BLaER1 treated with 17β-estradiol and CSF1 and Interleukin-3, amounts not matched to agents 10 nM and 100 nM (cell line): Measurements from ENCODE around the gene FAM193A.
A peak's percentile ranks its signal among the peaks of the same experiment; 100 is the strongest.

Source experiments
- H3K27ac ChIP-seq, 11 experiments: shearing (Covaris generic); formaldehyde crosslinking; 2 replicates each; pipeline ENCODE4 v1.8.1; 2022
- H3K27me3 ChIP-seq, 11 experiments: shearing (Covaris generic); formaldehyde crosslinking; 2 replicates each; pipeline ENCODE4 v1.8.1; 2022
- H3K36me3 ChIP-seq, 11 experiments: shearing (Covaris generic); formaldehyde crosslinking; 2 replicates each; pipeline ENCODE4 v1.8.1; 2022
- H3K4me1 ChIP-seq, 10 experiments: shearing (Covaris generic); formaldehyde crosslinking; 2 replicates each; pipeline ENCODE4 v1.8.1; 2022
- H3K4me2 ChIP-seq, 11 experiments: shearing (Covaris generic); formaldehyde crosslinking; 2 replicates each; pipeline ENCODE4 v1.8.1; 2022
- H3K4me3 ChIP-seq, 10 experiments: shearing (Covaris generic); formaldehyde crosslinking; 2 replicates each; pipeline ENCODE4 v1.8.1; 2022
- H3K9ac ChIP-seq, 11 experiments: shearing (Covaris generic); formaldehyde crosslinking; 2 replicates each; pipeline ENCODE4 v1.8.1; 2022
- H3K9me3 ChIP-seq, 11 experiments: shearing (Covaris generic); formaldehyde crosslinking; replicated peaks in 1 of 11; 2 replicates each; pipeline ENCODE4 v1.8.1; 2022
- H4K20me1 ChIP-seq, 11 experiments: shearing (Covaris generic); formaldehyde crosslinking; 2 replicates each; pipeline ENCODE4 v1.8.1; 2022
- Cebpa-rat ChIP-seq, 11 experiments: shearing (Covaris generic); IDR thresholded peaks; 2 replicates each; pipeline ENCODE4 v1.8.1; 2022

The FAM193A gene

DNA sequence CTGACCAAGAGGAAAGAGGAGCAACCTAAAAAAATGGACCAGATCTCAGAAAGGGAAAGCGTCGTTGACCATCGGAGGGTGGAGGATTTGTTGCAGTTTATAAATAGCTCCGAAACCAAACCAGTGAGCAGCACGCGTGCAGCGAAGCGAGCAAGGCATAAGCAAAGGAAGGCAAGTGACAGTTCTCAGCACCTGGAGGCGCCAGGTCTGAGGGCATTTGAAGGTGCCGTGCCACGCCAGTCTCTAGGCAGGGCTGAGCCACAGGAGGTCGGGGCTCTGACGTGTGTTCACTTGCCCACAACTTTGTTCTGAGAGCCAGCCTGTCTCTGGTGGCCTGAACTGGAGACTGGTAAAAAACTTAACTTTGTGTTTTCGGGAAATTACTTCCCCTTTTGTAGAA lies 160.0 kb downstream of the FAM193A start:
- Histone ChIP-seq H3K27me3 (no peaks in the 10 kb centered on the region), H3K4me2 (peak overlapping the region; percentile 77 to 95 (median 85)), H4K20me1 (peaks cover 10 to 80% (median 45%) of the 10 kb centered on the region in 11 experiments; a peak in 20 of 22 replicates), H3K9me3 (no peaks in the 10 kb centered on the region), H3K27ac (peak overlapping the region; percentile 8 to 53 (median 48); a peak in 19 of 22 replicates), H3K9ac (peak overlapping the region in 10 of 11 experiments; percentile 19 to 57 (median 38); a peak in 17 of 22 replicates), H3K4me3 (peak overlapping the region in 9 of 10 experiments; percentile 9 to 55 (median 33); a peak in 10 of 20 replicates), H3K4me1 (peaks cover 39 to 74% (median 61%) of the 10 kb centered on the region in 10 experiments), H3K36me3 (peaks cover 88 to 99% (median 90%) of the 10 kb centered on the region in 11 experiments)
- no peak for TF ChIP-seq Cebpa-rat (IDR thresholded peaks at IDR 0.05)

DNA sequence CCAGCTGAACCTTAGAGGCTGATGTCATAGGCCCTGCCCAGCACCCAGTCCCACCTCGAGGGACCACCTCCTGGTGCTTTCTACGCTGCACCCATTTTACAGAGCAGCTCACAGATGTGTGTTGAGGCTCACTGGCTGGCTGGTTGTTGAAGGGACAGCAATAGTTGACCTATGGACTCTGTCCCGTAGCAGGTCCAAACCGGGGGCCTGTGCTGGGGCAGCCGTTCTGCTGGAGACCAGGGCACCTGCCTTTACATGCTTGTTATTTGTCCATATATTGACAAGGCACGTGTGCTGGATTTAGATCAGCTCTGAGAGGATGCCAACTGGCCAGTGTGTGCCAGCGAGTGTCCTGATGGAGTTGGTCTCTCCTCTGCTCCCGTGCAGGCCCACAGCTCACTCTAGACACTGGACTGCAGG lies 161.6 kb downstream of the FAM193A start:
- peaks cover 10 to 94% (median 54%) of the 10 kb centered on the region in 11 experiments; a peak in 20 of 22 replicates for H4K20me1 ChIP-seq
- peak overlapping the region in 2 of 11 experiments; percentile 48 to 51; a peak in 1 of 22 replicates for H3K27ac ChIP-seq
- peaks cover 39 to 61% (median 50%) of the 10 kb centered on the region in 10 experiments for H3K4me1 ChIP-seq
- H3K27me3 ChIP-seq = no peaks in the 10 kb centered on the region
- H3K4me3 ChIP-seq = no peak overlapping the region
- H3K36me3 ChIP-seq = peaks cover 91 to 100% (median 92%) of the 10 kb centered on the region in 11 experiments
- H3K9me3 ChIP-seq = no peaks in the 10 kb centered on the region
- H3K9ac ChIP-seq = 0 out of 22 replicates have a peak overlapping the region, but pooled peaks of 1 of the 11 experiments have one; percentile 13
- H3K4me2 ChIP-seq = peak overlapping the region in 10 of 11 experiments; percentile 77 to 95 (median 86); a peak in 19 of 22 replicates
- TF ChIP-seq Cebpa-rat (IDR thresholded peaks at IDR 0.05) = no peak

DNA sequence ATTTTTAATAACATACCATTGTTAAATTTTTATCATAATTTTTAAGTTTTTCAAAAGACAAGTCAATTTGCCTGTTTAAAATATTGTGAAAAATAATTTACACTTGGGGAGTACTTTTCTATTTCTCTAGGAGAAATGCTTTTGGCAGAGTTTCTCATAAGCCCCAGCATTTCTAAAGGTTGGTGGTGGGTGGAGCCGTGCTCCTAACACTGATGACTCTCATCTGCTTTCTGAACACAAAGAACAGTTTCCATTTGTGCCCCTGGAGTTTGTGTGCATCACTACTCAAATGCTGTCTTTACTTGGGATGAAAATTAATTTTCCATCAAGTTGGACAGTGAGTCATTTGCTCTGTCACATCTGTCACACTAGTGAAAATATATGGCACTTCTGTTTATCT lies 162.1 kb downstream of the FAM193A start:
- Histone ChIP-seq H3K4me2 (0 out of 22 replicates have a peak overlapping the region, but pooled peaks of 1 of the 11 experiments have one; percentile 89), H3K4me3 (no peak overlapping the region), H3K27me3 (no peaks in the 10 kb centered on the region), H3K27ac (no peak overlapping the region), H3K36me3 (peaks cover 91 to 100% (median 92%) of the 10 kb centered on the region in 11 experiments), H3K4me1 (peaks cover 39 to 56% (median 48%) of the 10 kb centered on the region in 10 experiments), H4K20me1 (peaks cover 10 to 89% (median 54%) of the 10 kb centered on the region in 11 experiments; a peak in 20 of 22 replicates), H3K9ac (no peak overlapping the region), H3K9me3 (no peaks in the 10 kb centered on the region)
- no peak for TF ChIP-seq Cebpa-rat (IDR thresholded peaks at IDR 0.05)

DNA sequence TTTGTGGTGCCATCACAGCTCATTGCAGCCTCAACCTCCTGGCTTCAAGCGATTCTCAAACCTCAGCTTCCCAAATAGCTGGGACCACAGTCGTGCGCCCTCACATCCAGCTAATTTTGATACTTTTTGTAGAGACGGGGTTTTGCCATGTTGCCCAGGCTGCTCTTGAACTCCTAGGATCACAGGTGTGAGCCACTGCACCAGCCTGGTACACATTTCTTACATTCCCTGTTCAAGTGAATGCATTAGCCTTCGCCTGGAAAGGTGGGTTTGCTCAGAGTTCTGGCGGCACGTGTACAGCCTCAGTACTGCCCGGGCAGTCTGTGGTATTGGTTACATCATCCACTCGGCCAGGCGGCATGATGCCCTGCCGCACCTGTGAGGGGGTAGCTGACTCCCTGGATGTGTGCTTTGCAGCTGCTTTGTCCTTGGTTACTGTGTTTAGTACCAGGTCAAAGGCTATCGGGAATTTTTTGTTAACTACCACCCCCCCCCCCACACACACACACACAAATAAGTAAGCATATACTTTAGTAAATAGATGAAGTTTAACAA lies 162.6 kb downstream of the FAM193A start:
- Histone ChIP-seq H3K4me2 (no peak overlapping the region), H3K9ac (no peak overlapping the region), H4K20me1 (peaks cover 10 to 84% (median 50%) of the 10 kb centered on the region in 11 experiments; a peak in 20 of 22 replicates), H3K4me1 (peaks cover 39 to 51% (median 42%) of the 10 kb centered on the region in 10 experiments), H3K27ac (no peak overlapping the region), H3K27me3 (no peaks in the 10 kb centered on the region), H3K36me3 (peaks cover 91 to 100% (median 92%) of the 10 kb centered on the region in 11 experiments), H3K4me3 (no peak overlapping the region), H3K9me3 (no peaks in the 10 kb centered on the region)
- no peak for TF ChIP-seq Cebpa-rat (IDR thresholded peaks at IDR 0.05)

DNA sequence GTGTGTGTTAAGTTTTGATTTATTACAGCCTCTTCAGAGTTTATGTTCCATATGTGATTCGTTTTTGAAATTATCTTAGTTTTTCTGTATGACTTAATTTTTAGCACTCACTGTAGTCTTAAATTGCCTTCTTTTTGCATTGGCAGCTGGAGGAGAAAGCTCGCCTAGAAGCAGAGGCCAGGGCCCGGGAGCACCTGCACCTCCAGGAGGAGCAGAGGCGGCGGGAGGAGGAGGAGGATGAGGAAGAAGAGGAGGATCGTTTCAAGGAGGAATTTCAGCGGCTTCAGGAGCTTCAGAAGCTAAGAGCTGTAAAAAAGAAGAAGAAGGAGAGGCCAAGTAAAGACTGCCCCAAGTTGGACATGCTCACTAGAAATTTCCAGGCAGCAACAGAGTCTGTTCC lies 163.1 kb downstream of the FAM193A start:
- no peak for TF ChIP-seq Cebpa-rat (IDR thresholded peaks at IDR 0.05)
- Histone ChIP-seq H3K9me3 (no peaks in the 10 kb centered on the region), H3K4me3 (no peak overlapping the region), H4K20me1 (peaks cover 10 to 79% (median 46%) of the 10 kb centered on the region in 11 experiments; a peak in 20 of 22 replicates), H3K4me2 (no peak overlapping the region), H3K27me3 (no peaks in the 10 kb centered on the region), H3K4me1 (peaks cover 35 to 46% (median 37%) of the 10 kb centered on the region in 10 experiments), H3K36me3 (peaks cover 91 to 100% (median 92%) of the 10 kb centered on the region in 11 experiments), H3K27ac (no peak overlapping the region), H3K9ac (no peak overlapping the region)

DNA sequence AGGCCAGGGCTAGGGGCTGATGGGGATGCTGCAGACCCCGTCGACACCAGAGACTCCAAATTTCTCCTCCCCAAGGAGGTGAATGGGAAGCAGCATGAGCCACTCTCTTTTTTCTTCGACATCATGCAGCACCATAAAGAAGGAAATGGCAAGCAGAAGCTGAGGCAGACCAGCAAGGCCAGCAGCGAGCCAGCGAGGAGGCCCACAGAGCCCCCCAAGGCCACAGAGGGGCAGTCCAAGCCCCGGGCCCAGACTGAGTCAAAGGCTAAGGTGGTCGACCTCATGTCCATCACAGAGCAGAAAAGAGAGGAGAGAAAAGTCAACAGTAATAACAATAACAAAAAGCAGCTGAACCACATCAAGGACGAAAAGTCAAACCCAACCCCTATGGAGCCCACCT lies 163.6 kb downstream of the FAM193A start:
- no peak overlapping the region for H3K9ac ChIP-seq
- H3K27me3 ChIP-seq = no peaks in the 10 kb centered on the region
- H3K9me3 ChIP-seq = no peaks in the 10 kb centered on the region
- peaks cover 91 to 100% (median 92%) of the 10 kb centered on the region in 11 experiments for H3K36me3 ChIP-seq
- no peak for TF ChIP-seq Cebpa-rat (IDR thresholded peaks at IDR 0.05)
- H3K4me2 ChIP-seq = no peak overlapping the region
- H3K4me1 ChIP-seq = peaks cover 30 to 41% (median 32%) of the 10 kb centered on the region in 10 experiments
- peaks cover 10 to 78% (median 43%) of the 10 kb centered on the region in 11 experiments; a peak in 20 of 22 replicates for H4K20me1 ChIP-seq
- H3K27ac ChIP-seq = no peak overlapping the region
- H3K4me3 ChIP-seq = no peak overlapping the region

DNA sequence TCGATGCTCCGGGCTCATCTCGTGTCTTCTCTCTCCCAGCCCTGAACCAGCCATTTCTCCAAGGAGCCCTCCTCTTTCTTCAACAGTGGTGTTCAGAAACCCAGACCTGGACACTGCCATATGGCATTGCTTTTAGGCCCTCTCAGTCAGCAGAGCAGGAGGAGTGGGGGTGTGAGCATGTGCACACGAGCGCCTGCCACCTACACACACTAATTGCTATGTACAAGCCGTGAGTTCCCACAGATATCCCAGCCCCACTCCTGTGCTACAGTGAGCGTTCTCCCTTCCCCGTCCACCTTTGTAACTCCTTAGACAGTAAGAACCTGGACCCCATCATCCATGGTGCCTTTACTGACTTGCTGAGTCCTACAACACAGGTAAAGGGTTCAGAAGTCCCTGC lies 165.9 kb downstream of the FAM193A start:
- no peaks in the 10 kb centered on the region for H3K27me3 ChIP-seq
- peaks cover 7 to 18% (median 9%) of the 10 kb centered on the region in 10 experiments for H3K4me1 ChIP-seq
- H3K27ac ChIP-seq = no peak overlapping the region
- H3K9ac ChIP-seq = no peak overlapping the region
- H4K20me1 ChIP-seq = peaks cover 0 to 67% (median 31%) of the 10 kb centered on the region in 11 experiments; a peak in 17 of 22 replicates
- H3K4me2 ChIP-seq = no peak overlapping the region
- H3K4me3 ChIP-seq = no peak overlapping the region
- TF ChIP-seq Cebpa-rat (IDR thresholded peaks at IDR 0.05) = no peak
- H3K36me3 ChIP-seq = peaks cover 94 to 100% (median 97%) of the 10 kb centered on the region in 11 experiments
- no peaks in the 10 kb centered on the region for H3K9me3 ChIP-seq

DNA sequence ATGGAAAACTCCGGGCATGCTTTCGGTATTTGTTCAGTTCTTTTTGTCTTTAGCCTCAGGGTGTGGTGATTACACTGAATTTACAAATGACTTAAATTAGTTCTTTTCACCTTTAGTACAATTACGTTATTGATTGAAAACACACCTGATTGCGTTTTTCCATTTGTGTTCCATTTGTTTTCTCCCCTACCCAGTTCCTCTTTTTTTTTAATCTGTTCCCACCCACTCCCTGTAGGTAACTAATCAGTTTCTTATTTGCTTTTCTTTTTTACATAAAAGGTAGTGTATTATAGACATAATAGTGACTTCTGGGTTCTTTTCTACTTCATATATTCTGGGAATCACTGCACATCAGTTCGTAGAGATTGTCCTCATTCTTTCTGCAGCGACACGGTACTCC lies 166.3 kb downstream of the FAM193A start:
- Histone ChIP-seq H3K4me3 (no peak overlapping the region), H3K9ac (no peak overlapping the region), H3K9me3 (no peaks in the 10 kb centered on the region), H3K4me1 (peaks cover 3 to 13% (median 5%) of the 10 kb centered on the region in 10 experiments), H3K4me2 (no peak overlapping the region), H3K27ac (no peak overlapping the region), H4K20me1 (peaks cover 0 to 66% (median 27%) of the 10 kb centered on the region in 11 experiments; a peak in 17 of 22 replicates), H3K36me3 (peaks cover 93 to 100% (median 96%) of the 10 kb centered on the region in 11 experiments), H3K27me3 (no peaks in the 10 kb centered on the region)
- TF ChIP-seq Cebpa-rat (IDR thresholded peaks at IDR 0.05) = no peak

DNA sequence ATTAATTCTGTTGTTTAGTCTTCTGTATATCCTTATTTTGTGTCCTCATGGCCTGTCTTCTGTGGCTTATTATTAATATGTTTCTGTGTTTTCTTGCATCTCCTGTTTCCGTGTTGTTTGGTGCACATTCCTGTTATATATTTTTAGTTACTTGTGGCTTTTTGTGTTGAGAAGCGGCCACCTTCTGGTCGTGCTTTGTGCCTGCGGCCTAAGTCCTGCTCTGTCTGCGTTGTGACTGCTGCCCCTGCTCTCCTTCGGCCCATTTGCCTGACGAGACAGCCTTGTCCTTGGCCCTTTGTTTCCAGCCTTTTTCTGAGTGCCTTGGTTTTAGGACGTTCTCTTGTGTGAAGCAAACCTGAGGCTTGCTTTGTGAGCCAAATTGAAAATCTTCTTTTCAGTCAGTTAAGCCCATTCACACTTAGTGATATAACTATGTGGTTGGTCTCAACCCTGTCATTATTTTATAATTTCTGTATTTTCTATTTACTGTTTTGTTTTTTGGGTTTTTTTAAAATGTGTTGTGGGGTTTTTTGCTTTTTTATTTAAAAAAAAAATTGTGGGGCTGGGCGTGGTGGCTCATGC lies 175.9 kb downstream of the FAM193A start:
- Histone ChIP-seq H3K27me3 (no peaks in the 10 kb centered on the region), H4K20me1 (peaks cover 0 to 59% (median 31%) of the 10 kb centered on the region in 11 experiments; a peak in 19 of 22 replicates), H3K4me3 (no peak overlapping the region), H3K9me3 (peaks cover 0 to 8% (median 5%) of the 10 kb centered on the region in 11 experiments; a peak in 7 of 22 replicates), H3K4me1 (peaks cover 35 to 56% (median 49%) of the 10 kb centered on the region in 10 experiments), H3K9ac (peak overlapping the region in 9 of 11 experiments; percentile 2 to 52 (median 39); a peak in 7 of 22 replicates), H3K27ac (peak overlapping the region in 4 of 11 experiments; percentile 8 to 32 (median 17); a peak in 3 of 22 replicates), H3K4me2 (peak overlapping the region; percentile 16 to 71 (median 53)), H3K36me3 (peaks cover 41 to 67% (median 56%) of the 10 kb centered on the region in 11 experiments)
- TF ChIP-seq Cebpa-rat (IDR thresholded peaks at IDR 0.05) = no peak
